RPMI7951 (cell line): ENCODE results near the gene ZNF211. TPM values are rescaled to one million over a fixed set of nuclear protein-coding genes. Genes with fewer than 3 reads are reported as not detected.

ENCODE experiments used
- DNase-seq: peaks from one replicate; pipeline ENCODE4 v3.0.0-alpha.2; 2012; ENCODE audit warnings: low read depth
- total RNA-seq: library from RNA; depleted of rRNA; stranded (reverse); fragments of >200 nt; shearing (Covaris generic); gene quantifications from 2 replicates; pipeline ENCODE4 v1.2.3, GENCODE V29; 2014; rRNA removed

The ZNF211 gene
- 9.7 and 10.1 TPM in 2 replicates for total RNA-seq

GRCh38 chr19:57632987-57633831, at the start of gene ZNF211:
Gene ZNF211, plus strand, starts transcription at chr19:57633168. Its CDS starts 179 bp downstream, at chr19:57633347.
- DNase-seq: peak; percentile 97

GRCh38 chr19:57583521-57584416, 49.2 kb upstream of the ZNF211 start, which contains the start of gene ZIK1:
Gene ZIK1, plus strand, starts transcription at chr19:57584145. Its CDS starts 212 bp downstream, at chr19:57584357.
- peak; percentile 95 for DNase-seq

GRCh38 chr19:57587529-57587928, 45.4 kb upstream of the ZNF211 start:
- DNase-seq: peak; percentile 28

GRCh38 chr19:57599377-57599760, 33.6 kb upstream of the ZNF211 start:
- DNase-seq: no peak

GRCh38 chr19:57599761-57600383, 33.1 kb upstream of the ZNF211 start, which contains the start of gene ZNF530:
Gene ZNF530, plus strand, starts transcription at chr19:57599885. Its CDS starts 4,461 bp downstream, at chr19:57604346.
- peak; percentile 96 for DNase-seq

GRCh38 chr19:57606931-57607330, 26.0 kb upstream of the ZNF211 start:
- DNase-seq: no peak

- no peak for DNase-seq
Measured at GRCh38 chr19:57611113-57611512, 21.9 kb upstream of the ZNF211 start.

GRCh38 chr19:57613941-57614743, 18.8 kb upstream of the ZNF211 start, which contains the start of gene ZNF134:
Gene ZNF134, plus strand, starts transcription at chr19:57614242. Its CDS starts 5,227 bp downstream, at chr19:57619469.
- DNase-seq: peak; percentile 94

- peak; percentile 21 for DNase-seq
Measured at GRCh38 chr19:57615346-57615745, 17.6 kb upstream of the ZNF211 start.

GRCh38 chr19:57620673-57621348, 12.2 kb upstream of the ZNF211 start:
- DNase-seq: peak; percentile 26

GRCh38 chr19:57623091-57623490, 9.9 kb upstream of the ZNF211 start:
- DNase-seq: no peak

GRCh38 chr19:57633832-57634131, 814 bp downstream of the ZNF211 start:
- DNase-seq: no peak

- DNase-seq: no peak
Measured at GRCh38 chr19:57637379-57637778, 4.4 kb downstream of the ZNF211 start.

GRCh38 chr19:57641715-57642234, 8.8 kb downstream of the ZNF211 start:
- DNase-seq: no peak

GRCh38 chr19:57642396-57643046, 9.6 kb downstream of the ZNF211 start:
- DNase-seq: no peak

- no peak for DNase-seq
Measured at GRCh38 chr19:57643734-57644133, 10.8 kb downstream of the ZNF211 start.

GRCh38 chr19:57648331-57649003, 15.5 kb downstream of the ZNF211 start:
- no peak for DNase-seq

GRCh38 chr19:57651654-57651996, 18.7 kb downstream of the ZNF211 start:
- DNase-seq: no peak

GRCh38 chr19:57653689-57654088, 20.7 kb downstream of the ZNF211 start:
- DNase-seq: no peak
